IMR-90 (cell line): Measurements from ENCODE around the gene C11orf98. TPM values are rescaled to one million over a fixed set of nuclear protein-coding genes. Genes with fewer than 3 reads are reported as not detected.

Experiments
- ATAC-seq: fragments of 200-7000 bp; cut with Tn5 transposase; 2 replicates; pipeline ENCODE4 v1.9.1; 2020; ENCODE audit warnings: low read depth, mild to moderate bottlenecking, moderate library complexity
- BruUV-seq: library from RNA; stranded (reverse); fragments of 400-500 nt; replicated peaks from 2 replicates; lab custom pipeline; 2021; lab: Mats Ljungman, UMichigan
- CTCF ChIA-PET: fragments of 300-600 bp; formaldehyde crosslinking; extraction: SDS; loops from one replicate; lab custom pipeline; 2021; ENCODE audit warnings: antibody characterized with exemption; lab: Yijun Ruan, JAX
- POLR2A ChIA-PET: fragments of 300-600 bp; sonication (Branson Sonifier 250); formaldehyde crosslinking; loops from one replicate; lab custom pipeline; 2022; ENCODE audit warnings: antibody characterized with exemption; ENCODE audit not compliant: unreplicated experiment; lab: Charles Lee
- DNase-seq: peaks from one replicate; pipeline ENCODE4 v3.0.0; 2013
- H2AFZ ChIP-seq: replicated peaks from 2 replicates; pipeline ENCODE3; 2013; ENCODE audit warnings: low read length, mild to moderate bottlenecking; ENCODE audit not compliant: poor library complexity
- H2AK5ac ChIP-seq: 2 replicates; pipeline ENCODE4 v1.6.1; 2013; ENCODE audit warnings: low read depth, low read length, inconsistent platforms
- H2AK9ac ChIP-seq: replicated peaks from 2 replicates; pipeline ENCODE3; 2013; ENCODE audit warnings: mild to moderate bottlenecking, low read depth, low read length, moderate library complexity; ENCODE audit not compliant: poor library complexity
- H2BK120ac ChIP-seq: 2 replicates; pipeline ENCODE4 v1.6.1; 2013; ENCODE audit warnings: low read depth, low read length, inconsistent platforms
- H2BK15ac ChIP-seq: 3 replicates; pipeline ENCODE4 v1.6.1; 2013; ENCODE audit warnings: low read depth, low read length, inconsistent platforms
- H2BK20ac ChIP-seq: 2 replicates; pipeline ENCODE4 v1.6.1; 2013; ENCODE audit warnings: low read depth, mild to moderate bottlenecking, inconsistent platforms, low read length, moderate library complexity
- H2BK5ac ChIP-seq: 2 replicates; pipeline ENCODE4 v1.6.1; 2013; ENCODE audit warnings: mild to moderate bottlenecking, low read depth, low read length, inconsistent platforms; ENCODE audit not compliant: poor library complexity, severe bottlenecking
- H3K14ac ChIP-seq: replicated peaks from 2 replicates; pipeline ENCODE4 v1.6.1; 2013; ENCODE audit warnings: low read depth, low read length, inconsistent platforms
- H3K18ac ChIP-seq: 2 replicates; pipeline ENCODE4 v1.6.1; 2013; ENCODE audit warnings: low read depth, low read length, control low read depth
- H3K23ac ChIP-seq: 2 replicates; pipeline ENCODE4 v1.6.1; 2013; ENCODE audit warnings: low read depth, low read length, inconsistent platforms
- H3K27ac ChIP-seq: 2 replicates; pipeline ENCODE4 v1.5.1; 2013; ENCODE audit warnings: mild to moderate bottlenecking, control low read depth, low read length; ENCODE audit not compliant: insufficient read depth
- H3K27me3 ChIP-seq: 2 replicates; pipeline ENCODE4 v1.6.1; 2013; ENCODE audit warnings: low read length; ENCODE audit not compliant: control insufficient read depth, insufficient read depth
- H3K36me3 ChIP-seq: 2 replicates; pipeline ENCODE4 v1.6.1; 2013; ENCODE audit warnings: low read length, mixed read lengths; ENCODE audit not compliant: control insufficient read depth, insufficient read depth
- H3K4ac ChIP-seq: 2 replicates; pipeline ENCODE4 v1.6.1; 2013; ENCODE audit warnings: low read depth, low read length, inconsistent platforms
- H3K4me1 ChIP-seq: 2 replicates; pipeline ENCODE4 v1.6.1; 2013; ENCODE audit warnings: low read length, mixed read lengths; ENCODE audit not compliant: control insufficient read depth, insufficient read depth
- H3K4me2 ChIP-seq: 2 replicates; pipeline ENCODE4 v1.6.1; 2013; ENCODE audit warnings: low read depth, mild to moderate bottlenecking, control low read depth, low read length, moderate library complexity
- H3K4me3 ChIP-seq: 2 replicates; pipeline ENCODE4 v1.5.1; 2013; ENCODE audit warnings: low read depth, mild to moderate bottlenecking, control low read depth, low read length, moderate library complexity; ENCODE audit not compliant: insufficient read depth
- H3K56ac ChIP-seq: 2 replicates; pipeline ENCODE4 v1.6.1; 2013; ENCODE audit warnings: low read length, inconsistent platforms; ENCODE audit not compliant: insufficient read depth; ENCODE audit errors: extremely low read depth
- H3K79me1 ChIP-seq, 2 experiments: 2 replicates each; pipeline ENCODE4 v1.6.1; 2013; ENCODE audit warnings: low read length in 2 of 2, inconsistent platforms in 1 of 2, low read depth in 1 of 2
- H3K9ac ChIP-seq: 2 replicates; pipeline ENCODE4 v1.6.1; 2013; ENCODE audit warnings: low read depth, low read length, control low read depth
- H3K9me1 ChIP-seq: 2 replicates; pipeline ENCODE4 v1.6.1; 2013; ENCODE audit warnings: low read length, inconsistent platforms; ENCODE audit not compliant: insufficient read depth
- H3K9me3 ChIP-seq: 2 replicates; pipeline ENCODE4 v1.6.1; 2013; ENCODE audit warnings: low read length; ENCODE audit not compliant: control insufficient read depth, insufficient read depth
- H4K20me1 ChIP-seq: 2 replicates; pipeline ENCODE4 v1.6.1; 2013; ENCODE audit warnings: low read length, inconsistent platforms; ENCODE audit not compliant: insufficient read depth
- H4K5ac ChIP-seq: 2 replicates; pipeline ENCODE4 v1.6.1; 2013; ENCODE audit warnings: mild to moderate bottlenecking, low read depth, low read length, control low read depth
- H4K8ac ChIP-seq, 2 experiments: 2 replicates each; pipeline ENCODE4 v1.6.1; 2013; ENCODE audit warnings: low read depth in 2 of 2, low read length in 2 of 2, control low read depth in 1 of 2, inconsistent platforms in 1 of 2
- H4K91ac ChIP-seq: 2 replicates; pipeline ENCODE4 v1.6.1; 2013; ENCODE audit warnings: low read depth, low read length, inconsistent platforms; ENCODE audit not compliant: insufficient read depth
- RCOR1 ChIP-seq: IDR thresholded peaks from 2 replicates; pipeline ENCODE4 v1.6.1; 2012; ENCODE audit warnings: mild to moderate bottlenecking, low read length, improper control_type of control experiment; ENCODE audit not compliant: insufficient replicate concordance
- WGBS, 2 experiments: methylation state at CpG; one replicate each; pipeline versions ENCODE4 v1.1.5 to v1.1.7; 2013; ENCODE audit warnings: missing lambda C conversion rate in 2 of 2; ENCODE audit not compliant: insufficient read length in 1 of 2; ENCODE audit errors: extremely low coverage in 2 of 2; 5-methylcytosine and 5-hydroxymethylcytosine counted together
- dilution Hi-C: fragments of 300-500 bp; cut with HindIII; formaldehyde crosslinking; loops from one replicate; pipeline ENCODE4 v1.14.3; 2018; ENCODE audit warnings: low sequenced_read_pairs; ENCODE audit not compliant: unreplicated experiment
- in situ Hi-C: fragments of 300-500 bp; cut with MboI; formaldehyde crosslinking; loops from 3 replicates; pipeline ENCODE4 v1.14.3; 2019; ENCODE audit warnings: low sequenced_read_pairs, inconsistent platforms, mixed read lengths
- intact Hi-C: fragments of 100-400 bp; cut with micrococcal nuclease; formaldehyde crosslinking; loops from 2 replicates; pipeline ENCODE4 v1.10.0; 2022
- polyA plus RNA-seq, 3 experiments: library from polyadenylated mRNA; depleted of rRNA; stranded (reverse); fragments of >200 nt; gene quantifications; 2 replicates each; pipeline ENCODE4 v1.2.3, GENCODE V29; 2012; ENCODE audit warnings: low replicate concordance in 1 of 3
- total RNA-seq: library from RNA; depleted of rRNA; stranded (reverse); fragments of >200 nt; gene quantifications from 2 replicates; pipeline ENCODE4 v1.2.3, GENCODE V29; 2012

The C11orf98 gene
- total and polyA plus RNA-seq, 2 of the 4 experiments (the other 2 are of a cell fraction) = 41.2 to 62.3 TPM

DNA sequence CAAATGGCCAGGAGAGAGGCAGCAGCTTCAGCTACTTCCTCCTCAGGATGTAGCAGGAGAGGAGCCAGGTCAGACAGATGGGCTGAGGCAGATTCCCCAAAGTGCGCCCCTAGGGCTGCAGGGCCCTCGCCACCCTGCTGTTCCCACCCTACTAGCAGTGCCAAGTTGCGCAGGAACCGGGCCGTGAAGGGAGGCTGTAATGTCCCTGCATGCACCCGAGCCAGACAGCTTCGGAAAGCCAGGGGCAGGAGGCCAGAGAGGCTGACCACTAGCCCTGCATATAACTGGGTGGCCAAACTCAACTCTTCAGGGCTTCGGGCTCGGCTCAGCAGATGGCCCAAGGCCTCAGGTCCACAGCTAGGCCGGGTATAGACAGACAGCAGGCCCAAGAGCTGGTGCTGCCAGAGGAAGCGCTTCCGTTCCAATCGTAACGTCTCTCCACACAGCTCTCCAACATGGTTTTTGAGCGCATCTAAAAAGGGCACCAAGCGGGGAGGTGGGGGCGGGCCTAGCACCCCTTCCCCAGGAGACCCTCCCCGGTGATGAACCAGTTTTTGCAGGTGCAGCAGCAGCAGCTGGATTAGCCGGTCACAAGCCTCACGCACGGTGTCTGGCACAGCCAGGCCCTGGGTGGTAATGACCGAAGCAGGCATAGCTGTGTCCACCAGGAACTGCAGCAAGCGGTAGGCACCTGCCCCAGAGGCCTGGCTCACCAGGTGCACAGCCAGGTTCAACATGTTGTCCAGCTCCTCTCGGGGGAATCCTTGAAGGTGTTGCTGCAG lies 16.6 kb downstream of the C11orf98 start:
- Histone ChIP-seq H3K9me1 (0 out of 2 replicates have a peak, but pooled peaks cover 7% of the 10 kb centered on the region), H2BK15ac (no peak overlapping the region), H3K4me1 (peaks cover 8% of the 10 kb centered on the region), H3K4ac (no peak overlapping the region), H4K91ac (no peak overlapping the region), H3K18ac (no peak overlapping the region), H3K9ac (no peak overlapping the region), H2AFZ (no peak overlapping the region), H4K8ac (no peak overlapping the region), H2BK5ac (no peak overlapping the region), H4K20me1 (peaks cover 17% of the 10 kb centered on the region), H3K4me3 (no peak overlapping the region), H3K14ac (no peak overlapping the region), H3K4me2 (no peak overlapping the region), H2AK5ac (no peak overlapping the region), H2BK20ac (no peak overlapping the region), H3K27me3 (no peaks in the 10 kb centered on the region), H3K9me3 (no peaks in the 10 kb centered on the region), H3K27ac (no peak overlapping the region), H4K5ac (no peak overlapping the region), H2BK120ac (no peak overlapping the region), H3K56ac (no peak overlapping the region), H3K79me1 (peaks cover 6 to 57% of the 10 kb centered on the region in 2 experiments), H3K36me3 (peaks cover 32% of the 10 kb centered on the region), H2AK9ac (no peak overlapping the region), H3K23ac (no peak overlapping the region)
- in situ Hi-C loops = no loop called here
- no TSS peak for BruUV-seq
- CTCF ChIA-PET = no interaction called here
- dilution Hi-C loops = no loop called here
- ATAC-seq (no peak), DNase-seq (no peak)
- 95% methylated on average over 18 of the region's 24 CpGs; no CpG with 5 or more reads in 1 of the 2 experiments for WGBS, 2 experiments
- intact Hi-C loops = no loop called here
- POLR2A ChIA-PET = no interaction called here
- TF ChIP-seq RCOR1 = no peak
